ENCODE measurements around the gene ADORA2B. TPM values are rescaled to one million over a fixed set of nuclear protein-coding genes. Genes with fewer than 3 reads are reported as not detected.
"Not testable (repeated sequence)": the region's sequence is repeated elsewhere in the genome, so short reads cannot be mapped to it uniquely, and the experiment has no call there.

The ADORA2B gene
- total and polyA plus RNA-seq, 9 donors, result 0.06 to 1.0 (median 0.28) TPM; not detected in 3

GRCh38 chr17:15900871-15901270 lies 44.1 kb upstream of the ADORA2B start:
- no peak for TF ChIP-seq CTCF (IDR thresholded peaks at IDR 0.05)
- TF ChIP-seq EP300 (IDR thresholded peaks at IDR 0.05), result no peak
- TF ChIP-seq POLR2A (IDR thresholded peaks at IDR 0.05), result no peak
- WGBS, 3 donors, result 82 to 89% (median 87%) methylated on average over 7 of the region's 7 CpGs

GRCh38 chr17:15905236-15905635 lies 39.7 kb upstream of the ADORA2B start:
- H3K36me3 ChIP-seq; H3K4me1 ChIP-seq (ENCODE audit: insufficient read depth); H3K27ac ChIP-seq; intact Hi-C loops (cut with DNase I); H3K4me3 ChIP-seq; DNase-seq; H3K27me3 ChIP-seq; H3K9me3 ChIP-seq: not testable (repeated sequence)
- WGBS, 3 donors, result 89 to 95% (median 93%) methylated on average over 8 of the region's 8 CpGs

More at GRCh38 chr17:15900871-15901270, 44.1 kb upstream of the ADORA2B start:
- no peak for DNase-seq
- Histone ChIP-seq H3K4me1 (ENCODE audit: insufficient read depth) (no peaks in the 10 kb centered on the region), H3K36me3 (no peaks in the 10 kb centered on the region), H3K27me3 (no peaks in the 10 kb centered on the region), H3K27ac (no peak overlapping the region), H3K9me3 (no peaks in the 10 kb centered on the region), H3K4me3 (no peak overlapping the region)
- intact Hi-C loops (cut with DNase I), result no loop called here

- DNase-seq, result no peak
- H3K27me3 ChIP-seq, result no peaks in the 10 kb centered on the region
- no peaks in the 10 kb centered on the region for H3K9me3 ChIP-seq
- TF ChIP-seq CTCF (IDR thresholded peaks at IDR 0.05), result no peak
- TF ChIP-seq POLR2A (IDR thresholded peaks at IDR 0.05), result no peak
- TF ChIP-seq EP300 (IDR thresholded peaks at IDR 0.05), result no peak
- WGBS, 3 donors, result 73 to 85% (median 81%) methylated on average over 2 of the region's 2 CpGs
- H3K4me3 ChIP-seq, result no peak overlapping the region
- H3K4me1 ChIP-seq (ENCODE audit: insufficient read depth), result no peaks in the 10 kb centered on the region
- intact Hi-C loops (cut with DNase I), result no loop called here
- no peaks in the 10 kb centered on the region for H3K36me3 ChIP-seq
- no peak overlapping the region for H3K27ac ChIP-seq
These were observed 37.6 kb upstream of the ADORA2B start for GRCh38 chr17:15907290-15907689.

- H3K36me3 ChIP-seq, result no peaks in the 10 kb centered on the region
- no peak for DNase-seq
These were observed 36.6 kb upstream of the ADORA2B start for GRCh38 chr17:15908378-15908777.

More at GRCh38 chr17:15908378-15908777, 36.6 kb upstream of the ADORA2B start:
- intact Hi-C loops (cut with DNase I), result no loop called here
- H3K4me3 ChIP-seq, result no peak overlapping the region
- H3K4me1 ChIP-seq (ENCODE audit: insufficient read depth), result no peaks in the 10 kb centered on the region
- H3K27ac ChIP-seq, result no peak overlapping the region
- 94 to 99% (median 94%) methylated on average over 4 of the region's 4 CpGs for WGBS, 3 donors
- no peaks in the 10 kb centered on the region for H3K9me3 ChIP-seq
- TF ChIP-seq POLR2A (IDR thresholded peaks at IDR 0.05), result no peak
- no peak for TF ChIP-seq EP300 (IDR thresholded peaks at IDR 0.05)
- no peak for TF ChIP-seq CTCF (IDR thresholded peaks at IDR 0.05)
- H3K27me3 ChIP-seq, result no peaks in the 10 kb centered on the region
